RCC 7860 (cell line): ENCODE results near the gene PTPRO.

Experiments used
- DNase-seq: peaks from one replicate; pipeline ENCODE4 v3.0.0-alpha.2; 2015; ENCODE audit warnings: low spot score
- FAIRE-seq: peaks from 2 replicates; lab custom pipeline; 2012; peaks lifted over from hg19 to GRCh38; lab: Jason Lieb, UNC

Gene PTPRO

GRCh38 chr12:15634010-15634683, 311.8 kb downstream of the PTPRO start:
- no peak for FAIRE-seq

GRCh38 chr12:15636060-15636890, 314.0 kb downstream of the PTPRO start:
- FAIRE-seq (no peak), DNase-seq (no peak)

More at GRCh38 chr12:15634010-15634683, 311.8 kb downstream of the PTPRO start:
- DNase-seq: no peak

GRCh38 chr12:15638231-15638630, 315.9 kb downstream of the PTPRO start:
- FAIRE-seq (no peak), DNase-seq (no peak)

- no peak for FAIRE-seq
- no peak for DNase-seq
These were observed 322.4 kb downstream of the PTPRO start for GRCh38 chr12:15644700-15645099.

GRCh38 chr12:15646581-15646980, 324.3 kb downstream of the PTPRO start:
- no peak for DNase-seq
- FAIRE-seq: no peak
